HG03108 (cell line): Measurements from ENCODE around the gene ACTN2.

ENCODE experiments used
- ATAC-seq: cut with Tn5 transposase; IDR thresholded peaks from one replicate; pipeline ENCODE4 v1.9.1; 2021; ENCODE audit warnings: moderate library complexity; ENCODE audit not compliant: unreplicated experiment

ACTN2 gene

DNA sequence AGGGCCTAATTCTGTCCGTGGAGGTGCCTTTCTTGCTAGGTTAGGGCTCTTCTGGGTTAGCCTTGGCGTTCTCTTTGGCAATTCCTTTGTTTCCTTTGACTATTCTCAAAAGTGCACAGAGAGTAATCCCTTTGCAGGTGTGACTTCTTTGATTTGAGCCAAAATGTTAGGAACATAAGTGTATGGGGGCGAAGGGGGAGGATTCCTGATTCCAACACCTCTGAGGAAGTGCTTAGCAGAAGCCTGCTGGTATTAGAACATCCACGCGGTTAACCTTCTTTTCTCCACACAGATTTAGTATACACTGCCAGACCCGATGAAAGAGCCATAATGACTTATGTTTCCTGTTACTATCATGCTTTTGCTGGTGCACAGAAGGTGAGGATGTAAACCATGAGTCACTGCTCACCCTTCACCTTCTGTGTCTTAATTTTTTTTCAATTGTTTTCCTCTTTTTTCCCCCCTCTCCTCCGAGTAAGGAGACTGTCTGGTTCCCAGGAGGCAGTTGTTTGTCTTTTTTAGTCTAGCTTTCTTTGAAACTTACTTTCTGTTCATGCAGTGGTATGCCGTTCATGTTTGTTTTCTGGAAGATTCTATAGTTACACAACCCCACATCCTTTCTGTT, 48.0 kb downstream of the ACTN2 start:
- no peak for ATAC-seq

DNA sequence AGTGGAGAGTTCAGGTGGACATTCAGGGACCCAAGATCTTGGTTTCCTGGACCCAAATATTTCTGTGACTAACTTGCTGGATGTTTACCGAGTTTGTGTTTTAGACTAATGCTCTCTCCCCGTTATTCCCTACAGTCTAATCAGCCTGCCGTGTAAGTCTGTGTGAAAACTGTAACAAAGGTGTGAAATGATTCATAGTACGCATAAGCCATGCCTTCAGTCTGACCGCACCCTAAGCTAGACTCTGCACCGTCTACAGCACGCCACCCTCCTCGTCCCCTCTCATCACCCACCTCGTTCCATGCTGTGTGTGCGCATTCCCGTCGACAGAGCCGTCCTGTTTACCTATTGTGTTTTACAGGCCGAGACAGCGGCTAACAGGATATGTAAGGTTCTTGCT, 50.5 kb downstream of the ACTN2 start:
- ATAC-seq, result no peak

- ATAC-seq, result no peak
Measured at GRCh38 chr1:236741753-236742152, 55.5 kb downstream of the ACTN2 start.

DNA sequence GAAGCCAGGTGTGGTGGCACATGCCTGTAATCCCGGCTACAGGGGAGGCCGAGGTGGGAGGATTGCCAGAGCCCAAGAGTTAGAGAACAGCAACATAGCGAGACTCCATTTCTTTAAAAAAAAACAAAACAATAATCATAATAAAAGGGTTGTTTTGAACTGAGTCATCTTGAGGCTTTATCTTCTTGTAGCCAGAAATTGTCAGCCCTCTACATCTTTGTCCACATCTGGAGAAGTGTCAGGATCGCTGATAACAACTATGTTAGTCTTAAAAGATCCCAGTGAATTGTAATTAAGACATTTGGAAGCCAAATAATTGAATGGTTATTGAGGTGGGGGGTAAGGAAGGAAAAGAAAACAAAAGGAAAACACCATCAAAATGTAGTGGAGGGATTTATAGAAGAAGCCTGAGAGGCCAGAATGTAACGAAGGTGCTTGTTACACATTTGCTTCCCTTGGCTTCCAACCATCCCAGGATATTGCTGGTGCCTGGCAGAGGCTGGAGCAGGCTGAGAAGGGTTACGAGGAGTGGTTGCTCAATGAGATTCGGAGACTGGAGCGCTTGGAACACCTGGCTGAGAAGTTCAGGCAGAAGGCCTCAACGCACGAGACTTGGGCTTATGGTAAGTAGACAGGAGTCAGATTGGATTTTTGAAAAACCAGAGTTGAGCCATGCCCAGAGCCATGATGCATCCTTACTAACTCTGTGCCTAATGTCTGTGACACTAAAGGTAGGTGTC, 56.3 kb downstream of the ACTN2 start:
- no peak for ATAC-seq

GRCh38 chr1:236744533-236744932, 58.2 kb downstream of the ACTN2 start:
- ATAC-seq, result no peak

DNA sequence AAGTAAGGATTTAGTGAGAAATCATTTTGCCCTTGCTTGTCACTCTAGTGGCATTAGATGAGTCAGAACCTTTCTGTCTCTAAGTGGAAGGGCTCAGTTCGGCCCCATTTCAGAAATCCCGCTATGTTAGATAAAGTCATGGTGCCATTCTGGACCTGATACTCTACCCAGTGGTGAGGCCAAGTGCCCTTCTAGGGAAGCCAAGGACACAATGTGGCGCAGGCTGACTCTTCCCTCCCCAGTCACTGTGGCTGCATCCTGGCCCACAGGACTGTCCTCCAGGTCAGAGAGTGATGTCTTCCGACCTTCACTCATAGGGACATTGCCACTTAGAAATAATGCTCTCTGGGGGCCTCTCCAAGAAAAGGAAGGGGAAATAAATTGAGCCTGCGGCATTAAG, 60.5 kb downstream of the ACTN2 start:
- ATAC-seq, result no peak

DNA sequence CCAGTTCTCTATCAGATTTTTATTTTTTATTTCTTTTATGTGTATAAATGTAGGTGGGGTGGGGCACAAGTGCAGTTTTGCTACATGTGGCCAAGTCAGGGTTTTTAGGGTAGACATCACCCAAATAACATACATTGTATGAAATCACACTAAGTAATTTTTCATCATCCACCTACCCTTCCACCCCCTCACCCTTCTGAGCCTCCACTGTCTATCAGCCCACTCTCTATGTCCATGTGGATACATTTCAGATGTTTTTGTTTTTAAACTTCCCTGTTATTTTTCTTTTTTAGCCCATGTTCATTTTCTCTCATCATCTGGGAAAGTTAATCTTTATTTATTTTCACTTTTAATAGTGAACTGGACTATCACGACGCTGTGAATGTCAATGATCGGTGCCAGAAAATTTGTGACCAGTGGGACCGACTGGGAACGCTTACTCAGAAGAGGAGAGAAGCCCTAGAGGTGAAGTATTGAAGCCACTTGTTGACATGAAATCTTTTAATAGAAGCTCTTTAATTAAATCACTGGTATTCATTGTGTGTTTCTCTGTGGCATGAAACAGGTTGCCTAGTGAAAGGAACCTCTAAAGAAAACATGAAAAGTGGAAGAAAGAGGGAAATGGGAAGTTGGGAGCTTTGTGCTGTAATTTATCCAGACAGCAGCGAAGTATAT, 61.1 kb downstream of the ACTN2 start:
- ATAC-seq, result no peak

DNA sequence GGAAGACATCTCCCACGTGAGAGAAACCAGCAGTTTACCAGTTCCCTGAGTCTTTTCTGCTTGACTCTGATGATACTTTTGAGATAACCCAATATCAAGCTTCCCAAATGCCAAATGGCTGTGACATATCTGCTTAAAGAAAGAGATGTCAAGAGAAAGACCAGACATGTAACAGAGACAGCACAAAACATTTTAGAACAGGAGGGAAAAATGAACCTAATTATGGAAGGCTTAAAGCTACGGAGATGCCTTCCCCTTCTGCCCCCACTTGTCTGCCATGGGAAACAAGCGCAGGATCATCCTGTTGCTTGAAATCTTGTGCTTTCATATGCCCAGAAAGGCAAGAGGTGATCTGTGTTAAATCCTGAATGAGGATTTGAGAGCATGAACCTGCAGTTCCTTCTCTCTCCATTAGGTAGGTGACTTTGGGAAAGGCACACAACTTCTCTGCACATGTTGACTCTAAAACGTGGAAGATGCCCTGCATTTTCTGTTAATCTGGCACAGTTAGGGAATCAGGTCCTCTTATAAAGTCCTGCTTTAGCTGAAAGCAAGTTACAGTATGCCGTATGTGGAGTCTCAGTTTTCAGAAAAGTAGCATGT, 62.1 kb downstream of the ACTN2 start:
- no peak for ATAC-seq

DNA sequence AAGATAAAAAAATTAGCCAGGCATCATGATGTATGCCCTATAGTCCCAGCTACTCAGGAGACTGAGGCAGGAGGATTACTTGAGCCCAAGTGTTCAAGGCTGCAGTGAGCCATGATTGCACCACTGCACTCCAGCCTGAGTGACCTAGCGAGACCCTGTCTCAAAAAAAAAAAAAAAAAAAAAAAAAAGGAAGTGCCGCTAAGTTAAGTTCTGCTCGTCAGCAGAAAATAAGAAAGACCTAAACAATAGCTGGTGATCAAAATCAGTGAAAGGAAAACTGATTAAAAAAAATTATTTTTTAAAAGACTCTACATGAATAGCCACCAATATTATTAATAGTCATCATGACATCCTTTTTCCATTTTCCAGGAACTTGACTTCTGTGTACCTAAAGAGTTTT, 64.6 kb downstream of the ACTN2 start:
- no peak for ATAC-seq

- ATAC-seq, result no peak
Measured at GRCh38 chr1:236751385-236751784, 65.1 kb downstream of the ACTN2 start.

GRCh38 chr1:236751935-236752334, 65.6 kb downstream of the ACTN2 start:
- no peak for ATAC-seq

- no peak for ATAC-seq
Measured at GRCh38 chr1:236753516-236753915, 67.2 kb downstream of the ACTN2 start.

GRCh38 chr1:236753964-236754363, 67.7 kb downstream of the ACTN2 start:
- ATAC-seq, result no peak

GRCh38 chr1:236754525-236755210, 68.4 kb downstream of the ACTN2 start:
- no peak for ATAC-seq

DNA sequence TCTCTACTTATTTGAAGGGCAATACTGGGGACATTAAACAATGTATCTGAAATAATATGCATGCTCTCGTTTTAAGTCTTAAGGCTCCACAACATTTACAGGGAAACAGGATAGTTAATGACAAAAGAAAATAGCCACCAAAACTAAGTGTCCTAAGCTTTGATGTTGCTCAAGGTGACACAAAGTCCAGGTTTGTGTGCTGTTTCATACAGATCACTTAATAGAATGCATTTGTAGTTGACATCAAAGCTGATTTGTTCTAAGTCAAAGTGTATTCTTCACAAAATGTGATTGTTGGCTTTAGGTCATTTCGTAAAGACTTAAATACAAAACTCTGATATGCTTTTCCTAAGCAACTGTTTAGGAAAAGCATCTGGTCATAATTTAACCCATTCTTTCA, 71.3 kb downstream of the ACTN2 start:
- no peak for ATAC-seq

- no peak for ATAC-seq
Measured at GRCh38 chr1:236759252-236759859, 73.1 kb downstream of the ACTN2 start.

- no peak for ATAC-seq
Measured at GRCh38 chr1:236760480-236760879, 74.2 kb downstream of the ACTN2 start.

- ATAC-seq, result no peak
Measured at GRCh38 chr1:236760986-236761385, 74.7 kb downstream of the ACTN2 start.

GRCh38 chr1:236761397-236762132, 75.3 kb downstream of the ACTN2 start:
- ATAC-seq, result no peak

GRCh38 chr1:236762410-236762809, 76.1 kb downstream of the ACTN2 start:
- no peak for ATAC-seq
